CD14-positive monocyte (primary cell): Measurements from ENCODE around the gene GPRIN3. TPM values are rescaled to one million over a fixed set of nuclear protein-coding genes. Genes with fewer than 3 reads are reported as not detected.

Experiments
- DNase-seq, 3 donors: peaks; one replicate each; pipeline ENCODE4 v3.0.0-alpha.2; 2011 to 2022
- H2AFZ ChIP-seq: 2 replicates; pipeline ENCODE4 v1.6.0; 2012; ENCODE audit warnings: mild to moderate bottlenecking, low read depth, low read length, inconsistent platforms; ENCODE audit not compliant: insufficient read depth, poor library complexity, severe bottlenecking
- H3K27ac ChIP-seq, 2 donors: 1 replicate in 1 of 2; 2 replicates in 1 of 2; pipeline ENCODE4 v1.5.1; 2012 to 2013; ENCODE audit warnings: low read length in 2 of 2, control low read depth in 1 of 2, inconsistent platforms in 1 of 2, low read depth in 1 of 2, mild to moderate bottlenecking in 1 of 2
- H3K27me3 ChIP-seq, 2 donors: one replicate each; pipeline versions ENCODE4 v1.6.0 to v1.6.1; 2011 to 2013; ENCODE audit warnings: low read length in 2 of 2; ENCODE audit not compliant: control insufficient read depth in 2 of 2, insufficient read depth in 2 of 2
- H3K36me3 ChIP-seq, 2 donors: replicated peaks in 1 of 2; 1 replicate in 1 of 2; 2 replicates in 1 of 2; pipeline versions ENCODE4 v1.5.1 to v1.6.1; 2012 to 2013; ENCODE audit warnings: low read length in 2 of 2, control low read depth in 1 of 2, inconsistent platforms in 1 of 2, mild to moderate bottlenecking in 1 of 2; ENCODE audit not compliant: insufficient read depth in 2 of 2, control insufficient read depth in 1 of 2
- H3K4me1 ChIP-seq, 2 donors: 1 replicate in 1 of 2; 2 replicates in 1 of 2; pipeline versions ENCODE4 v1.5.1 to v1.6.1; 2012 to 2013; ENCODE audit warnings: low read length in 2 of 2, control low read depth in 1 of 2, inconsistent platforms in 1 of 2, mild to moderate bottlenecking in 1 of 2, moderate library complexity in 1 of 2; ENCODE audit not compliant: insufficient read depth in 2 of 2, control insufficient read depth in 1 of 2
- H3K4me2 ChIP-seq: replicated peaks from 2 replicates; pipeline ENCODE3; 2012; ENCODE audit warnings: low read length, moderate library complexity, mild to moderate bottlenecking; ENCODE audit not compliant: poor library complexity, severe bottlenecking; ENCODE audit errors: extremely low read depth
- H3K4me3 ChIP-seq, 3 experiments: fragments of 200-600 bp in 1 of 3; sonication (generic) in 1 of 3; replicated peaks in 1 of 3; 1 replicate in 2 of 3; 2 replicates in 1 of 3; pipeline ENCODE4 v1.5.1; 2011 to 2013; ENCODE audit warnings: low read length in 3 of 3, mild to moderate bottlenecking in 3 of 3, control low read depth in 2 of 3, low read depth in 2 of 3, inconsistent platforms in 1 of 3, moderate library complexity in 1 of 3
- H3K79me2 ChIP-seq: 2 replicates; pipeline ENCODE4 v1.6.0; 2012; ENCODE audit warnings: mild to moderate bottlenecking, control low read depth, inconsistent platforms, low read length, moderate library complexity; ENCODE audit not compliant: insufficient read depth
- H3K9ac ChIP-seq: 2 replicates; pipeline ENCODE4 v1.6.0; 2017; ENCODE audit warnings: low read length, mild to moderate bottlenecking; ENCODE audit not compliant: insufficient read depth, poor library complexity, severe bottlenecking
- H3K9me3 ChIP-seq, 2 donors: replicated peaks in 1 of 2; 1 replicate in 1 of 2; 2 replicates in 1 of 2; pipeline versions ENCODE4 v1.5.1 to v1.6.1; 2012 to 2013; ENCODE audit warnings: low read length in 2 of 2, control low read depth in 1 of 2; ENCODE audit not compliant: control insufficient read depth in 1 of 2, insufficient read depth in 1 of 2
- H4K20me1 ChIP-seq: 2 replicates; pipeline ENCODE4 v1.6.0; 2012; ENCODE audit warnings: mild to moderate bottlenecking, low read length, control low read depth, moderate library complexity; ENCODE audit not compliant: insufficient read depth
- H3K27ac Mint-ChIP-seq, 7 donors: one replicate each; pipeline ENCODE4 v1.8.0; 2020; ENCODE audit warnings: mild to moderate bottlenecking in 7 of 7, mixed read lengths in 7 of 7, moderate library complexity in 6 of 7, inconsistent platforms in 2 of 7
- H3K27me3 Mint-ChIP-seq, 3 donors: one replicate each; pipeline ENCODE4 v1.8.0; 2021 to 2022; ENCODE audit warnings: low read depth in 3 of 3, mild to moderate bottlenecking in 3 of 3, mixed read lengths in 3 of 3, moderate library complexity in 3 of 3, inconsistent platforms in 1 of 3
- H3K36me3 Mint-ChIP-seq, 2 donors: one replicate each; pipeline ENCODE4 v1.8.0; 2020; ENCODE audit warnings: mixed read lengths in 2 of 2, inconsistent platforms in 1 of 2, mild to moderate bottlenecking in 1 of 2
- H3K4me1 Mint-ChIP-seq: one replicate; pipeline ENCODE4 v1.8.0; 2020; ENCODE audit warnings: mild to moderate bottlenecking, mixed read lengths
- H3K4me3 Mint-ChIP-seq, 2 donors: one replicate each; pipeline ENCODE4 v1.8.0; 2020; ENCODE audit warnings: mild to moderate bottlenecking in 2 of 2, mixed read lengths in 2 of 2, moderate library complexity in 1 of 2
- H3K9me3 Mint-ChIP-seq, 7 donors: one replicate each; pipeline ENCODE4 v1.8.0; 2020 to 2022; ENCODE audit warnings: mixed read lengths in 7 of 7, mild to moderate bottlenecking in 6 of 7, moderate library complexity in 6 of 7, inconsistent platforms in 2 of 7
- WGBS: methylation state at CpG from one replicate; pipeline ENCODE4 v1.1.5; 2013; ENCODE audit warnings: missing lambda C conversion rate; ENCODE audit not compliant: insufficient coverage; 5-methylcytosine and 5-hydroxymethylcytosine counted together
- intact Hi-C, 2 donors: fragments of 100-400 bp; cut with micrococcal nuclease; formaldehyde crosslinking; loops; one replicate each; pipeline versions ENCODE4 v1.15.0 to v1.15.1; 2023
- polyA plus RNA-seq, 3 donors: library from polyadenylated mRNA; depleted of rRNA in 1 of 3; unstranded in 2 of 3; stranded (reverse) in 1 of 3; fragments of 300-500 nt in 2 of 3; fragments of >200 nt in 1 of 3; fragmentation: Illumina TruSeq in 2 of 3; gene quantifications; 1 replicate in 2 of 3; 2 replicates in 1 of 3; pipeline ENCODE4 v1.2.3, GENCODE V29; 2012 to 2021
- TF ChIP-seq, protein P1 (sequence below): fragments of 200-600 bp; IDR thresholded peaks from one replicate; pipeline ENCODE4 v1.8.0; 2022; ENCODE audit warnings: antibody characterized with exemption, mild to moderate bottlenecking

Gene GPRIN3
- polyA plus RNA-seq, 3 donors, result 1.1 to 3.3 (median 2.3) TPM

DNA sequence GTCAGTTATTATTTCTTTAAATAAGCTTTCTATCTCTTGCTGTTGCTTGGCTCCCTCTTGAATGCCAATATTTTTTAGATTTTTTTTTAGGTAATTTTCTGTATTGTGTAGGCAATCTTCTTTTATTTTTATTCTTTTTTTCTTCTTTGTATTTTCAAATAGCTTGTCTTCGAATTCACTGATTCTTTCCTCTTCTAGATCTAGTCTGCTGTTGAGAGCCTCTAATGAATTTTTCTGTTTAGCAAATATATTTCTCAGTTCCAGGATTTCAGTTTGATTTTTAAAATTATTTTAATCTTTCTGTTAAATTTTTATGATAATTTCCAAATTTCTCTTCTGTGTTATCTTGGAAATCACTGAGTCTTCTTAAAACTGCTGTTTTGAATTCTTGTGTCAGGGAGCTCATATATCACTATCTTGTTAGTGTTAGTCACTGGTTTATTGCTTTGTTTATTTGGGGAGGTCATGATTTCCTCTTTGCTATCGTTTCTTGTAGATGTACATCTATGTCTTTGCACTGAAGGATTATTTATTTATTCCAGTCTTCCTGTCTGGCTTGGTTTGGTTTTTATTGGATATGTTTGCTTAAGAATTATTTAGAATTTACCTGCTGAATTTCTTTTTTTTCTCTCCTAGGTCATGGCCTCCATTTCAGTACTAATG, 39.9 kb upstream of the GPRIN3 start:
- Histone ChIP-seq H3K9ac (no peak overlapping the region), H3K4me3 (no peak overlapping the region), H2AFZ (no peak overlapping the region), H3K9me3 (peaks cover 5 to 8% of the 10 kb centered on the region in 2 donors), H4K20me1 (no peaks in the 10 kb centered on the region), H3K79me2 (no peaks in the 10 kb centered on the region), H3K27ac (no peak overlapping the region), H3K27me3 (no peaks in the 10 kb centered on the region), H3K4me2 (no peak overlapping the region), H3K4me1 (no peaks in the 10 kb centered on the region), H3K36me3 (no peaks in the 10 kb centered on the region)
- Mint-ChIP-seq H3K4me3 (no peak overlapping the region), H3K9me3 (peaks cover 6 to 24% (median 16%) of the 10 kb centered on the region in 7 donors), H3K27me3 (peaks cover 0 to under 1% (median 0%) of the 10 kb centered on the region in 3 donors), H3K27ac (no peak overlapping the region), H3K36me3 (no peaks in the 10 kb centered on the region), H3K4me1 (no peaks in the 10 kb centered on the region)
- WGBS, result no CpG with 5 or more reads among the region's 2 CpGs
- TF ChIP-seq, protein P1, sequence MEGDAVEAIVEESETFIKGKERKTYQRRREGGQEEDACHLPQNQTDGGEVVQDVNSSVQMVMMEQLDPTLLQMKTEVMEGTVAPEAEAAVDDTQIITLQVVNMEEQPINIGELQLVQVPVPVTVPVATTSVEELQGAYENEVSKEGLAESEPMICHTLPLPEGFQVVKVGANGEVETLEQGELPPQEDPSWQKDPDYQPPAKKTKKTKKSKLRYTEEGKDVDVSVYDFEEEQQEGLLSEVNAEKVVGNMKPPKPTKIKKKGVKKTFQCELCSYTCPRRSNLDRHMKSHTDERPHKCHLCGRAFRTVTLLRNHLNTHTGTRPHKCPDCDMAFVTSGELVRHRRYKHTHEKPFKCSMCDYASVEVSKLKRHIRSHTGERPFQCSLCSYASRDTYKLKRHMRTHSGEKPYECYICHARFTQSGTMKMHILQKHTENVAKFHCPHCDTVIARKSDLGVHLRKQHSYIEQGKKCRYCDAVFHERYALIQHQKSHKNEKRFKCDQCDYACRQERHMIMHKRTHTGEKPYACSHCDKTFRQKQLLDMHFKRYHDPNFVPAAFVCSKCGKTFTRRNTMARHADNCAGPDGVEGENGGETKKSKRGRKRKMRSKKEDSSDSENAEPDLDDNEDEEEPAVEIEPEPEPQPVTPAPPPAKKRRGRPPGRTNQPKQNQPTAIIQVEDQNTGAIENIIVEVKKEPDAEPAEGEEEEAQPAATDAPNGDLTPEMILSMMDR, result no peak
- intact Hi-C loops, result no loop called here
- DNase-seq, result no peak

DNA sequence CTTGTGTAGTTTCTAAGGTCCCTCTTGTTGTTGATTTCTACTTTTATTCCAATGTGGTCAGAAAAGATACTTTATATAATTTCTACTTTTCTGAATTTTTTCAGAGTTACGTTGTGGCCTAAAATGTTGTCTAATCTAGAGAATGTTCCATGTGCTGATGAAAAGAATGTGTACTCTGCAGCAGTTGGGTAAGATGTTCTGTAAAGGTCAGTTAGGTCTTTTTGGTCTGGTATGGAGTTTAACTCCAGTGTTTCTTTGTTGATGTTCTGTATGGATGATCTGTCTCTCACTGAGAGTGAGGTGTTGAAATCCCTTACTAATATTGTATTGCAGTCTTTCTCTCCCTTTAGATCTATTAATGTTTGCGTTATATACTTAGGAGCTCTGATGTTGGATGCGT, 37.0 kb upstream of the GPRIN3 start:
- Histone ChIP-seq H3K79me2 (no peaks in the 10 kb centered on the region), H4K20me1 (no peaks in the 10 kb centered on the region), H3K4me1 (no peaks in the 10 kb centered on the region), H2AFZ (no peak overlapping the region), H3K9ac (no peak overlapping the region), H3K4me3 (no peak overlapping the region), H3K9me3 (peaks cover 5 to 8% of the 10 kb centered on the region in 2 donors), H3K27me3 (no peaks in the 10 kb centered on the region), H3K36me3 (no peaks in the 10 kb centered on the region), H3K27ac (no peak overlapping the region), H3K4me2 (no peak overlapping the region)
- TF ChIP-seq, protein P1, result no peak
- no peaks in the 10 kb centered on the region for H3K4me1 Mint-ChIP-seq
- H3K27ac Mint-ChIP-seq, result no peak overlapping the region
- intact Hi-C loops, result no loop called here
- H3K27me3 Mint-ChIP-seq, result peaks cover 0 to 1% (median 0%) of the 10 kb centered on the region in 3 donors
- H3K9me3 Mint-ChIP-seq, result peaks cover 6 to 25% (median 12%) of the 10 kb centered on the region in 7 donors
- no peak for DNase-seq
- whole genome bisulfite sequencing, result no CpG with 5 or more reads among the region's 3 CpGs
- H3K4me3 Mint-ChIP-seq, result no peak overlapping the region
- no peaks in the 10 kb centered on the region for H3K36me3 Mint-ChIP-seq
